Measurements from ENCODE around the gene NPAS3. TPM values are rescaled to one million over a fixed set of nuclear protein-coding genes. Genes with fewer than 3 reads are reported as not detected.

Gene NPAS3
- total RNA-seq, 1 experiment from 2014 or later, result 1.9 TPM

- no peaks in the 10 kb centered on the region for H3K9me3 ChIP-seq
- H3K27me3 ChIP-seq, result no peaks in the 10 kb centered on the region
- H3K36me3 ChIP-seq, result no peaks in the 10 kb centered on the region
- DNase-seq, result no peak
- H3K4me3 ChIP-seq, result no peak overlapping the region
These were observed 896.0 kb downstream of the NPAS3 start for GRCh38 chr14:33834466-33835260.

- H3K36me3 ChIP-seq, result no peaks in the 10 kb centered on the region
- no peak for DNase-seq
These were observed 896.6 kb downstream of the NPAS3 start for GRCh38 chr14:33835261-33835655.

GRCh38 chr14:33835677-33836076 lies 897.0 kb downstream of the NPAS3 start:
- no peaks in the 10 kb centered on the region for H3K27me3 ChIP-seq
- H3K36me3 ChIP-seq, result no peaks in the 10 kb centered on the region

More at GRCh38 chr14:33835261-33835655, 896.6 kb downstream of the NPAS3 start:
- H3K27me3 ChIP-seq, result no peaks in the 10 kb centered on the region
- no peaks in the 10 kb centered on the region for H3K9me3 ChIP-seq
- no peak overlapping the region for H3K4me3 ChIP-seq

GRCh38 chr14:33836203-33836899 lies 897.7 kb downstream of the NPAS3 start:
- Histone ChIP-seq H3K36me3 (no peaks in the 10 kb centered on the region), H3K27me3 (no peaks in the 10 kb centered on the region), H3K9me3 (no peaks in the 10 kb centered on the region), H3K4me3 (no peak overlapping the region)
- no peak for DNase-seq

More at GRCh38 chr14:33835677-33836076, 897.0 kb downstream of the NPAS3 start:
- H3K4me3 ChIP-seq, result no peak overlapping the region
- no peaks in the 10 kb centered on the region for H3K9me3 ChIP-seq
- no peak for DNase-seq

- no peak for DNase-seq
- H3K36me3 ChIP-seq, result no peaks in the 10 kb centered on the region
- H3K4me3 ChIP-seq, result no peak overlapping the region
- no peaks in the 10 kb centered on the region for H3K9me3 ChIP-seq
- no peaks in the 10 kb centered on the region for H3K27me3 ChIP-seq
These were observed 898.4 kb downstream of the NPAS3 start for GRCh38 chr14:33836900-33837577.

- H3K27me3 ChIP-seq, result no peaks in the 10 kb centered on the region
- no peaks in the 10 kb centered on the region for H3K9me3 ChIP-seq
- no peaks in the 10 kb centered on the region for H3K36me3 ChIP-seq
- H3K4me3 ChIP-seq, result no peak overlapping the region
- no peak for DNase-seq
These were observed 899.4 kb downstream of the NPAS3 start for GRCh38 chr14:33837943-33838683.

GRCh38 chr14:33839193-33840076 lies 900.8 kb downstream of the NPAS3 start:
- peak; percentile 4 for DNase-seq
- Histone ChIP-seq H3K9me3 (no peaks in the 10 kb centered on the region), H3K27me3 (no peaks in the 10 kb centered on the region), H3K36me3 (no peaks in the 10 kb centered on the region), H3K4me3 (no peak overlapping the region)

- H3K27me3 ChIP-seq, result no peaks in the 10 kb centered on the region
- H3K4me3 ChIP-seq, result no peak overlapping the region
- H3K36me3 ChIP-seq, result no peaks in the 10 kb centered on the region
- no peaks in the 10 kb centered on the region for H3K9me3 ChIP-seq
- no peak for DNase-seq
These were observed 902.1 kb downstream of the NPAS3 start for GRCh38 chr14:33840797-33841196.

- Histone ChIP-seq H3K9me3 (no peaks in the 10 kb centered on the region), H3K27me3 (no peaks in the 10 kb centered on the region), H3K36me3 (no peaks in the 10 kb centered on the region), H3K4me3 (no peak overlapping the region)
- no peak for DNase-seq
These were observed 903.6 kb downstream of the NPAS3 start for GRCh38 chr14:33842299-33842698.

- Histone ChIP-seq H3K36me3 (no peaks in the 10 kb centered on the region), H3K27me3 (no peaks in the 10 kb centered on the region), H3K9me3 (no peaks in the 10 kb centered on the region), H3K4me3 (no peak overlapping the region)
- no peak for DNase-seq
These were observed 905.4 kb downstream of the NPAS3 start for GRCh38 chr14:33844118-33844517.

- no peak for DNase-seq
- Histone ChIP-seq H3K4me3 (no peak overlapping the region), H3K27me3 (no peaks in the 10 kb centered on the region), H3K36me3 (no peaks in the 10 kb centered on the region), H3K9me3 (no peaks in the 10 kb centered on the region)
These were observed 907.6 kb downstream of the NPAS3 start for GRCh38 chr14:33846100-33846824.

GRCh38 chr14:33847066-33847465 lies 908.4 kb downstream of the NPAS3 start:
- no peaks in the 10 kb centered on the region for H3K9me3 ChIP-seq
- no peak for DNase-seq
- H3K27me3 ChIP-seq, result no peaks in the 10 kb centered on the region
- H3K4me3 ChIP-seq, result no peak overlapping the region
- H3K36me3 ChIP-seq, result no peaks in the 10 kb centered on the region

GRCh38 chr14:33848009-33848408 lies 909.3 kb downstream of the NPAS3 start:
- Histone ChIP-seq H3K27me3 (no peaks in the 10 kb centered on the region), H3K4me3 (no peak overlapping the region), H3K9me3 (no peaks in the 10 kb centered on the region), H3K36me3 (no peaks in the 10 kb centered on the region)
- no peak for DNase-seq

GRCh38 chr14:33848706-33849454 lies 910.2 kb downstream of the NPAS3 start:
- Histone ChIP-seq H3K9me3 (no peaks in the 10 kb centered on the region), H3K27me3 (no peaks in the 10 kb centered on the region), H3K36me3 (no peaks in the 10 kb centered on the region), H3K4me3 (no peak overlapping the region)
- peak; percentile 57 for DNase-seq

GRCh38 chr14:33849455-33849801 lies 910.7 kb downstream of the NPAS3 start:
- Histone ChIP-seq H3K36me3 (no peaks in the 10 kb centered on the region), H3K9me3 (no peaks in the 10 kb centered on the region), H3K27me3 (no peaks in the 10 kb centered on the region), H3K4me3 (no peak overlapping the region)
- no peak for DNase-seq

All from MG63 (cell line).